Measurements from ENCODE around the gene SETD5.

Gene SETD5

DNA sequence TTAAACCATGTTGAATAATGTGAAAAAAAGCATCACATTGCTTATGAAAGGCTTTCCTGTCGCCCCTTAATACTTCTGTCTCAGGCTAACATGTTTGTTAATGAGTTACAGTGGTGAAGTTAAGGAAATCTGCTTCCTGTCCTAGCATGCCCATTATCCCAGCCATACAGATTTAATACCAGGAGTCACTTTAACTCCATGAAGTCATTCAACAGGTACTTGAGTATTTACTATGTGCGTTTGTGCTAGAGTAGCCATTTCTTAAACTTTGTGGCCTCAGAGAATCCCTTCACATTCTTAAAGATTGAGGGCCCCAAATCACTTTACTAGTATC is 10.1 kb upstream of the SETD5 start:
- no peak for DNase-seq (ENCODE audit: low read depth)

DNA sequence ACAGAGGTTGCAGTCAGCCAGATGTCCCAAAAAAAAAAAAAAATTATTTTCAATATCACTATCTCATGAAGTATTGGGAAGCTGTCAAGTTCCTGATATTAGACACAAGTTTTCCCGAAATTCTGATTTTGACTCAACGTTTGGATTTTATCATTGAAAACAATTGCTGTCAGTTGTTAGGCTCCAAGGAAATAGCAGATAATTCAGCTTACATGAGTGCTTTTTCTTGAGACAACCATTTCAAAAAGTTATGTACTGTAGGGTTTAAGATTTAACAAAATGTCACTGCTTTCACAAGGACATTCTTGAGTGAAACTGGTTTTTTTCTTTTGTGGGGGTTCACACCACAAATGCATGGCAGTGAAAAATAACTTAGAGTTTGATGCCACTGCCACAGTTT is 9.3 kb upstream of the SETD5 start:
- DNase-seq (ENCODE audit: low read depth), result no peak

DNA sequence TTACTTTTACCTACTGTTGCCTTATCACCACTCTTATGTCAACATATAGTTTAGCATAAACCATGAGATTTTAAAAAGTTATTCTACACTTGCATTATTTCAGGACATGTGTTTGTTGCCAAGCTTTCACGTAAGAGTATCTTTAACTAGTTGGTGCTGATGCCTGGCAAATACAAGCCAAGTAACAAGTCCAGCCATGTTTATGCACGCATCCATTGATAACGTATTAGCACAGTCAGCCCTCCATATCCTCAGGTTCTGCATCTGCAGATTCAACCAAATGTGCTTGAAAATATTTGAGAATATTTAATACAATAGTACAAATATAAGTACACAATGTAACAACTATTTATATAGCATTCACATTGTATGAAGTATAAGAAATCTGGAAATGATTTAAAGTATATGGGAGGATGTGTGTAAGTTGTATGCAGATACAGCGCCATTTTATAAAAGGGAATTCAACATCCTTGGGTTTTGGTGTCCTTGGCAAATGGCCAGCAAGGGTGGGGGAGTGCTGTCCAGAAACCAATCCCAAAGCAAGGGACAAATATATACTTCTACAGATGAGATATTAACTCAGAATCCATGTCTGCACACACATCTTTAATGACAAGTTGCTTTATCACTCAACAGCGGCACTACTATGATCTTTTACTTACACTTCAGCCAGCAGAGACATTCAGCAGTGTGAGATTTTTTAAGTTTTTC is 8.7 kb upstream of the SETD5 start:
- no peak for DNase-seq (ENCODE audit: low read depth)

DNA sequence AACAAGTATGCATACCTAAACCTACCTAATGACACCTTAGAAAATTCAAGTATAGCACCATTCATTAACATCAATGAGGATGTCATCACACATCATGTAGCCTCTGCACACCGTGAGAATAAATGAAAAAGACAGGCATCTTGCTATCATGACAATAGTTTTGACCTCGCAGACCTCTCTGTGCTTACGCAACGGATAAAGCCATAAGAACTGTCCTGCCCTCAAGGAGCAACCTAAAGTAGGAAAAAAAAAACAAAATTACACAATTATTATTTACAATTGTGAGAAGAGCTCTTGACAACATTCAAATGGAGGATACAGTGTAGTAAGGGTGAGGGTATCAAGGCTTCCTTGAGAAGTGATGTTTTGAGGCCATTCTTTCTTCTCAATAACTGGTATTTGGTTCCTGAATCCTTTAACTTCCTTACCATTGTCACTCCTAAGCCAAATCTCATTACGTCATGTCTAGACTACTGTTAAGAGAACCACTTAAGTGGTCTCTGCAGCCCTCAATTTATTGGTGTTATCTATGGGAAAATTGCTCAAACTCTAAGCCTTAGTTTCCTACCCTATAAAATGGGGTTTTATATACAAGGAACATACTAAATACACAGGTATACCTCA is 7.0 kb upstream of the SETD5 start:
- no peak for DNase-seq (ENCODE audit: low read depth)

DNA sequence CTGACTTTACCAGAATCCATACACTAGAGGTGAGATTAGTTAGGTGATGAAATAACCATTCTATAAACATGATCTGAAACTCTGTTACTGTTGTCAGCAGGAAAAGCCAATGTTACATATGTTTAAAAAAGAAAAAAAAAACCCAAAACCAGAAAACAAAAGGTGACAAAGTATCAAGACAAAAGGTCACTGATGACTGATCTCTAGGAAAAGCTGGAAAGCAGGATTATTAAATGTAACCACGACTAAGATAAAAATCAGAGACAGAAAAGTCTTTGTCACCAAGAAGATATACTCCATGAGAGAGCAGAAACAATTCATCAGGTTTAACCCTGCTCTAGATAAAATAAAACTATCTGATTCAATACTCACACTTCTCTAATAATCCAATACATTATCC is 5.4 kb upstream of the SETD5 start:
- DNase-seq (ENCODE audit: low read depth), result no peak

DNA sequence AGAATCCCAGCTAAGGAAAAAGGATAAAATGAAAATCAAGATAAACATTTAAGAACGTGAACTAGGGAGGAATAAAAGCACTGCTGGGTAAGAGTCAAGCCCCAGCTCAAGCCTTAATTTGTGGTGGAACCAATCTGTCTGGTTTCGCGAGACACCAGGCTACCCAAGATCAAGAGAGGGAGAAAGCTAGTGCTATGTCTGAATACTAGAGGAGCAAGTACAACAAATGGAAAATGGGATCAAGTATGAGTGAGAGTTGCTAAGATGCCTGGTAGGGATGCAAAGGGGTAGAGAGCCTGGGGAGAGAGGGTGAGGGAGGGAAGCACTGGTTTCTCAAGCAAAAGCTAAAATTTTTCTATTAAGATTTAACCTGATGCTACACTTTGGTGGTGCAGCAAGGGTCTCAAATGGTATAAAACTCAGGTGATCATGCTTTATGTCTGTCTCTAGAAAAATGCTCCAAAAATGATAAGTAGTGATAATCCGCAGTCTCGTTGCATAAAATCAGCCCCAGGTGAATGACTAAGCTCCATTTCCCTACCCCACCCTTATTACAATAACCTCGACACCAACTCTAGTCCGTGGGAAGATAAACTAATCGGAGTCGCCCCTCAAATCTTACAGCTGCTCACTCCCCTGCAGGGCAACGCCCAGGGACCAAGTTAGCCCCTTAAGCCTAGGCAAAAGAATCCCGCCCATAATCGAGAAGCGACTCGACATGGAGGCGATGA is 1.7 kb upstream of the SETD5 start:
- DNase-seq (ENCODE audit: low read depth), result no peak

DNA sequence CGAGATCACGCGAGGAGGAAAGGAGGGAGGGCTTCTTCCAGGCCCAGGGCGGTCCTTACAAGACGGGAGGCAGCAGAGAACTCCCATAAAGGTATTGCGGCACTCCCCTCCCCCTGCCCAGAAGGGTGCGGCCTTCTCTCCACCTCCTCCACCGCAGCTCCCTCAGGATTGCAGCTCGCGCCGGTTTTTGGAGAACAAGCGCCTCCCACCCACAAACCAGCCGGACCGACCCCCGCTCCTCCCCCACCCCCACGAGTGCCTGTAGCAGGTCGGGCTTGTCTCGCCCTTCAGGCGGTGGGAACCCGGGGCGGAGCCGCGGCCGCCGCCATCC is 1.1 kb upstream of the SETD5 start:
- DNase-seq (ENCODE audit: low read depth), result peak; percentile 83

DNA sequence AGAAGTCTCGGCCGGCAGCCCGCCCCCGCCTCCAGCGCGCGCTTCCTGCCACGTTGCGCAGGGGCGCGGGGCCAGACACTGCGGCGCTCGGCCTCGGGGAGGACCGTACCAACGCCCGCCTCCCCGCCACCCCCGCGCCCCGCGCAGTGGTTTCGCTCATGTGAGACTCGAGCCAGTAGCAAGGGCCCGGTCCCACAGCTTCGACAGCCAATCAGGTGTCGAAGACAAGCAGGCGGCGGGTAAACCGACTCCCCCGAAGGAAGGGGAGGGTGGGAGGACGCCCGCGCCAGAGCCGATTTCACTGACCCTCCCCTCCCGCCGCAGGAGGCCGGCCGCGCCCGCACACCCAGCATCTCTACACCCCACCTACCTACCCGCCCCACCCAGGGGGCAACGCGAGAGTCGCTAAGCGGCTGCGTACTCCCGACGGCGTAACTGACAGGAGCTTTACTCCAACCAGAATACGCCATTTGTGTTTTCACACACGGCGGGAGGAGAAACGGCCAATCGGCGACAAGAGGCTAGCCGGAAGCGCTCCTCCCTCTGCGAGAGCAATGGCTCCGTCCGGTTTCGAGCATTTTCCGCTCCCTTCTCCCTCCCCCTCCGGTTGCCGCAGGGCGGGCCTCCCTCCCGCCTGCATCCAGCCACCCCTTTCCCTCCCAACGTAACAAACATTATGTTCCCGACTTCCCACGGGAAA is 633 bp upstream of the SETD5 start:
- DNase-seq (ENCODE audit: low read depth), result peak; percentile 96

DNA sequence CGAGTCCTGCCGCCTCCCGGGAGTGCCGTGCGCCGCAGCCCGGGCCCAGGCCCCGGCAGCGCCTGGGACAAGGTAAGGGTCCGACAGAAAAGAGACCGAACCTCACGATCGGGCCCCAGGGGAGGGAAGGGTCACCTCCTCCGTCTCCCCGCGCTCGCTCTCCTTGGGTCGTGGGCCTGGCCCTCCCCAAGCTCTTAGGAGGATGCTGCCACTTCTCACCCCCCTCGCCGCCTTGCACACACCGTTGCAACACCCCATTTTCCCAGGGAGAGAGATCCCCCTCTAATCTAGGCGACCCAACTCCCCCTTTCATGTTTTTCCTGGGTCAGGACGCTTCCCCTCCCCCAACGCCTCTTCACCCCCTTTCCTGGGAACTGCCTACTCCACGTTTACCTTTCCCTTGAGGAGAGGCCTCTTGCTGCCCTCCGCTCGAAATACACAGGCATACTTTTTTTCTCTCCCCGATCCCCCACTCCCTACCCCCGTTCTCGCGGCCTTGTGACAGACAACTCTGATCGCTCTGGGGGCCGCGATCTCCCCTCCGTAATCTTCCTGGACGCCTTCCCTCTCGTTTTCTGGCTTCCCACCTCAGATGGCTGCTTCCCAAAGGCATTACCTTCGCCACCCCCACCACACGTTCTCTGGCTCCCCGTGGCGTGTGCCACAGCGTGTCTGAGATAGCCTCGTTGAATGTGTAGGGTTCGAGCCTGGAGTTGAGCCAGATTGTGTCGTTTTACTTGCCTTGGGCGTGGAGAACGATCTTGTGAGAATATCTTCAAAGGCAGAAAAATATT is 688 bp downstream of the SETD5 start:
- no peak for DNase-seq (ENCODE audit: low read depth)

DNA sequence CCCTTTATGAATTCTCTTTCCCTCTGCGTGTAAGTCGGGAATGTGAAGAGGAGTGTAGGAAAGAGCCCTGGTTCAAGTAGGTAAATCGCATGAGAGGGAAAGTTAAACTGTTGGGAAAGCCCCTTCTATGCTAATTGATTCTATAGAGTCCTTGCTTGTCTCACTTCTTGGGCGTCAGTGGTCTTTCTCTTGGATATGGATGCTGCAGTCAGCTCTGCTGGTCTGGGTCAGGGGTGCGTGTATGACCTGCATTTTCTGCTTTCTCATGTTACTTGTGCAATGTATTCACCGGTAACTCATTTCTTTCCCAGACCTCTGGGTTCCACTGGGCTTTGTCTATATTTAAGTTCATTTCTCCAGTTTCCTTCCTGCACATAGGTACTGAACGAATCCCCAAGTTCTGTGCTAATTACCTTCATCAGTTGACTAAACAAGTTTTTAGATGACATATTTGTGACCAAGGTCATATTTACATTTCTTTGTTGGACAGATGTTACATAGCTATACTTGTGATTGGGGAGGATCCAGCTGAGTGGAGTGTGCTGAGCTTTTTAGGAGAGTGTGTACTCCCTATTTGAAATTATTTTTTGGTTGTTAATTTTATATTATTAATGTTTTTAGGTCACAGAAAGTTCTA is 1.4 kb downstream of the SETD5 start:
- no peak for DNase-seq (ENCODE audit: low read depth)

DNA sequence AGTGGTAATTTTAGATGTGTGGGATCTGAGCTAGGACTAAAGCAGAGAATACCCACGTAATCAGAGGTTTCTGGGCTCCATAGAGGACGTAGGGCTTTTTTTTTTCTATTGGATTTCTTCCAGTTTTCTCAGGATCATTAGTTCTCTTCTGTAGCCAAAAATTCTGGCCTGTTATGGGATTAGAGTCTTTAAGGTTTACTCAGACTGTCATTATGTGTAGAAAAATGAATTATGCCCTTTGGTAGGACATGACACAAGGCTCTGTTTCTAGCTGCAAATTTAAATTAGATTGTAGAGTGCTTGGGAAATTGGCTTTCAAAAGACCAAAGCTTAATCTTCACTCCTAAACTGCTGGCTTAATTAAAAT is 1.9 kb downstream of the SETD5 start:
- no peak for DNase-seq (ENCODE audit: low read depth)

DNA sequence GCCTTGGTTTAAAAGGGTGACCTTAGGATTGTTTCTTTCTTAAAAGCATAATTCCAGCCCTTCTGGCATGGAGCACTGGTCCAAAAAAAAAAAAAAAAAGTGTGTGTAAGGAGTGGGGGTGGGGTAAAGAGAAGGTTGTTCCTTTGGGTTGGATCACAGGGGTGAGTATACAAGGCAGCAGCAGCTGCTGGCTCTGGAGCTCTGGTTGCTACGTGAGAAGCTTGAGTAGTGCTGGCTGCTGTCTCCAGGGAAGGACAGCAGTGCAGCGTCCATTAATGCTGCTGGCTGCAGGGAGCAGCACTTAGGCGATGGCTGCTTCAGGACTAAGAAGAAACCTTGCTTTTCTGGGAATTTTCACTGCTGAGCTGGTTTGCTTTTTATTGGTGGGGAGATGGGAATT is 2.3 kb downstream of the SETD5 start:
- peak; percentile 68 for DNase-seq (ENCODE audit: low read depth)

DNA sequence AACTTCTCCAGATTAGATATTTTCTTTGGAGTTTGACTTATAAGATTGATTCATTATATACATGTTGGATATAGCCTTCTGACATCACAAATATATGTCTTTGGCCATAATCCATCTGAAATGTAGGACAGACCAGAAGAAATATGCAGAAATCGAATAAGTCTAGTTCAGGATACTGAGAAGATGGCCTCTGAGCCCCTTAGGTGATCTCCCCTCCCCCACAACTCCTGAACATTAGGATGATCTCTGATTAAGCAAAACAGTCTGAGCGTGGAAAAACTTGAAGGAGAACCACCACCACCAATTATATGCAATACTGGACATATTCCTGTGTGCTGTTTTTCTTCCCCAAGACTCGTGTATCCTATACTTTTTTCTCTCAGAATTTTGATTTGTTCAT is 3.2 kb downstream of the SETD5 start:
- DNase-seq (ENCODE audit: low read depth), result no peak

DNA sequence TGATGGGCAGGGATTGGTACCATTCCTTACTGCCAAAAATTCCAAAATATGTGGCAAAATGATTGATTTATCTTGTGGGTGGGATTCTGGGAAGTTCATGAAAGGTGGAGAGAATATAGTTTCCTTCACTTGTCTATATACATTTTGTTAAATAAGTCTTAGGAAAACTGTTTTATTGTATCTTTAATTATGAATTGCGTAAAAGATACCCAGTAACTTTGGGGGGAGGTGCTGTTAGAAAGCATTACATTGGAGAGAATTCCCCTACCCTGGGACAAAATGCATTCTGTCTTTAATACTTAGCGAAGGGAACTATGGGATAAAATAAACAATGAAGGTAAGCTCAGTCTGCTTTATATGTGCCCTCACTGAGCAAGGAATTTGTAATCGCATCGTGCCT is 4.6 kb downstream of the SETD5 start:
- DNase-seq (ENCODE audit: low read depth), result no peak

DNA sequence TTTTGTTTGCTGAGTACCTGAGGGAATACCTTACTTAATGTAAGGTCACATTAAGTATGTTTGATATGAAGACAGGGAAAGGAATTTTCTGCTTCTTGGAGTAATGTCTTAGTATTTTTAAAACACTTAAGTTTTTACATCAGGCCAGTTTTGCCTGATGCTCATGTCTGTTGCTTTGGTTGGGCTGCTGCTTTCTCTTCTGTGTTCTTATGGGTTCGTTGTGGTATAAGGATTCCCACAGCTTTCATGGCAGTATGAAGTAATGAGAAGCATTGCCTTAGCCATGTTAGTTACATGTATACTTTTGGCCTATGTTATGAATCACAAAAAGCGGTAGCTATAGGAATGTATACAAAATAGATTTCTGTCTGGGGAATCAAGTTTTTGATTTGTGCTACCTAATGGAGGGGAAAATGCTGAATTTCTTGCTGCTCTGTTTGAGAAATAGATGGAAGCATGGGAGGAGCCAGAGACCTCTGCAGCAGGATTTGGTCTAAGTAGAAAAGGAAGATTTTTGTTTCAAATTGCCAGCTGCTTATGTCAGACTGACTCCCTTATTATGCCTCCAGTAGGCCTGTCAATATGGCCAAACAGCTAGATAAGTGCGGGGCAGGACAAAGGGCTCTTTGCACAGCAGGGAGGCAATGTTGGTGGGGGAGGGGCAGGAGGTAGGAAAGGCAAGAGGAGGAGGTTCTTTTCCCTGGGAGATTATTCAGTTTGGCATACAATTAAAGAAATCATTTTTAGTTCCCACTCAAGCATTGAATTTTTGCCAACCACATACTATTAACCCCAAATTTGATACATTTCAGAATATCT is 5.2 kb downstream of the SETD5 start:
- DNase-seq (ENCODE audit: low read depth), result no peak

DNA sequence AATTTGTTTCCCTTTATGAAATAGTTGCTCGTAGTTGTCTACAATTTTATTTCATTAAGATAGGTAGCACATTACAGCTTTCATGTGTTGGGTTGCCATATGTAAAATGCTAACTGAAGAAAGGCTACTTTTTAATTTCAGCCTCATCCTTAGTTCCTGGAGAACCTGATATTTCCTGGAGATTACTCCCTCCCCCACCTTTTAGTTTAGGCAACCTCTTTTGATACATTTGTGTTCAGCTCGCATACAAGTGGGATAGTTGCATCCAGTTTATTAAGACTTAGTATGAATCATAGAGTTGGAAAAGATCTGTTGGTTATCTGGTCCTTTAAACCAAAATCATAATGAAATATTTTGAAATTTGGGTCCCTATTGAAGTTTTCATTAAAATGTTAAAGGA is 6.0 kb downstream of the SETD5 start:
- DNase-seq (ENCODE audit: low read depth), result no peak

DNA sequence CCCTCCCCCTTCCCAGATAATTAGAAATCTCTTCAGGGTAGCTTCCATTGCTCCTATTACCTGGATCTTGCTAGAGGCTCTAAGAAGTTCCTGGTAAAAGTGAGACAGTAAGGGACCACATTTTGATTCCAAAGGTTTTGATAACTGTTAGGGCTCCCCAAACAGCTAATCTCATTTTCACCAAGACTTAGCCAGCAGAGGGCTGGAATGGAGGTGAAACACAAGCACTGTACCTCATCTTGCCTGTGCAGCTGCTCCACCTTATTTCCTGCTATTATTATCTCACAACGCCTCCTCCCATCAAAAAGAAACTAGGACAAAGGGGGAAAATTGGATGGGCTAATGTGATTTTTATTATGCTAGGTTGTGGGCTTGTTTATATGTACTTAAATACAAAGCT is 7.3 kb downstream of the SETD5 start:
- DNase-seq (ENCODE audit: low read depth), result no peak

DNA sequence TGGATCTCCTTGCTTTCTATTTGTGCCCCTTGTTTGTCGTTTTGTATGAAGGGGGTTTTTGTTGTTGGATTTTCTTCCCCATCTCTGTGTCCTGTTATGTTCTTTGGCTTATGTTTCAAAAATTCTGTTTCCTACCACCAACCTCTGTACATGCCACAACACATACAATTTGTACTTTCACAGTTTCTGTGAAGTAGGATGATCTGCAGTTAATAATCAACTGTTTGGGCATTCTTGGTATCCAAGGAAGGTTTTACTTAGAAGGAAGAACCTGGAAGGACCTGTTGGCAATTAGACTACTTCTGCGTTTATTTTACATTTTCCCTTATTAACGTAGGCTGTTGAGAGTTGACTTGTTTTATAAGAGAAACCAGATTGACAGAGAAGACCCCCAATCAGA is 8.3 kb downstream of the SETD5 start:
- DNase-seq (ENCODE audit: low read depth), result no peak

DNA sequence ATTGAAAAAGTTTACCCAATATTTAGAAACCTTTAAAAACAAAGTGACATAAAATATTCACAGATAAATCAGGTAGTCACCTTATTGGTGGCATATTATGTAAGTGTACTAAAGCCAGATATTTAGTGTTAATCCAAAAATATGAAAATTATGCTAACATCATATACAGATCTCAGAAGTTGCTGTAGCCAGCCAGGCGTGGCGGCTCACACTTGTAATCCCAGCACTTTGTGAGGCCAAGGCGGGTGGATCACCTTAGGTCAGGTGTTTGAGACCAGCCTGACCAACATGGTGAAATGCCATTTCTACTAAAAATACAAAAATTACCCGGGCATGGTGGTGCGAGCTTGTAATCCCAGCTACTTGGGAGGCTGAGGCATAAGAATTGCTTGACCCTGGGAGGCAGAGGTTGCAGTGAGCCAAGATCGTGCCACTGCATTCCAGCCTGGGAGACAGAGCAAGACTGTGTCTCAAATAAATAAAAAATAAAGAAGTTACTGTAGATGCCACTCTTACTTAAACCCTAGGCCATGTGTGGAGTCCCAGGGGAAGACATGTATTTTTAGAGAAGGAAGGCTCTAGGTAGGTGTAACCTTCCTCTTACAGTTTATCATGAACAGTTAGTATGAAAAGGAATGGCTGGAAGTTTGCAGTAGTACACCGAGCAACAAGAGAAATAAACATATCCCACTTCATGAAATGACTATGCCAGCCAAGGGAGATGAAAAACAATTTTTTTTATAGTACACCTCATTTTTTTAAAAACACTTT is 9.6 kb downstream of the SETD5 start:
- no peak for DNase-seq (ENCODE audit: low read depth)

DNA sequence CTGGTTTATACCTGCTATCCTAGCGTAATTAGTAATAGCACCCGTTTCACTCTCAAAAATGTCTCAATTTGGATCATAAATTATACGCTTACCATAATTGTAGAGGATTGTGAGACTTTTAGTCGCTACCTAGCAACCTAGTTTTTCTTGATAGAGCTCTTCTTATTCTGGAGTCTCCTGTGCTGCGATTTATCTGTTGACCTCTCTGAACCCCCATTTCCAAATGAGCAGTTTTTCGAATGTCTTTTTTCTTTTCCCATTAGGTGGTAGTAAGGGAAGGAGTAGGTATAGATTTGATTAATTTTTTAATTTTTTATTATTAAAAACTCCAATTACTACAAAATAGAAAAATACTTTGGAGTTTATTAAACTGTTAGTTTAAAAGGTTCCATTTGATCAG is 10.6 kb downstream of the SETD5 start:
- DNase-seq (ENCODE audit: low read depth), result no peak

All from HS-5 (cell line).